Ishikawa (cell line): ENCODE measurements around the gene MYH15.

ENCODE experiments used
- TAF1 ChIP-seq: IDR thresholded peaks from 2 replicates; pipeline ENCODE4 v1.6.1; 2012; ENCODE audit warnings: low read depth, mild to moderate bottlenecking
- ZBTB7A ChIP-seq: IDR thresholded peaks from 2 replicates; pipeline ENCODE4 v1.6.1; 2012; ENCODE audit warnings: low read depth

GRCh38 chr3:108398510-108398909, 111.9 kb downstream of the MYH15 start:
- TF ChIP-seq ZBTB7A (no peak), TAF1 (no peak)
